ENCODE measurements around the gene MROH9. TPM values are rescaled to one million over a fixed set of nuclear protein-coding genes. Genes with fewer than 3 reads are reported as not detected.

MROH9 gene
- total and polyA plus RNA-seq, 2 of the 4 experiments (the other 2 are of a cell fraction) = not detected

DNA sequence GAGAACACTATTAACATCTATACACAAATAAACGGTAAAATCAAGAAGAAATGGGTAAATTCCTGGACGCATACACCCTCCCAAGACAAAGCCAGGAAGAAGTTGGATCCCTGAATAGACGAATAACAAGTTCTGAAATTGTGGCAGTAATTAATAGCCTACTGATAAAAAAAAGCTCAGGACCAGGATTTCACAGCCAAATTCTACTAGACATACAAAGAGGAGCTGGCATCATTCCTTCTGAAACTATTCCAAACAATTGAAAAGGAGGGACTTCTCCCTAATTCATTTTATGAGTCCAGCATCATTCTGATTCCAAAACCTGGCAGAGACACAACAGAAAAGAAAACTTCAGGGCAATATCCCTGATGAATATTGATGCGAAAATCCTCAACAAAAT lies 84.6 kb downstream of the MROH9 start:
- H2AK5ac ChIP-seq (ENCODE audit: low read depth, low read length) = no peak overlapping the region
- H3K4me2 ChIP-seq (ENCODE audit: low read depth, low read length) = no peak overlapping the region
- no peaks in the 10 kb centered on the region for H3K27me3 ChIP-seq (ENCODE audit: control insufficient read depth, insufficient read depth, low read length)
- CTCF ChIA-PET = no interaction called here
- H2BK5ac ChIP-seq (ENCODE audit: low read depth, low read length, poor library complexity, severe bottlenecking) = no peak overlapping the region
- H3K9me3 ChIP-seq (ENCODE audit: control insufficient read depth, insufficient read depth, low read length) = no peaks in the 10 kb centered on the region
- in situ Hi-C loops (cut with MboI; ENCODE audit: low sequenced_read_pairs) = no loop called here
- no peak overlapping the region for H3K27ac ChIP-seq (ENCODE audit: insufficient read depth, low read length)
- TF ChIP-seq, protein P1, sequence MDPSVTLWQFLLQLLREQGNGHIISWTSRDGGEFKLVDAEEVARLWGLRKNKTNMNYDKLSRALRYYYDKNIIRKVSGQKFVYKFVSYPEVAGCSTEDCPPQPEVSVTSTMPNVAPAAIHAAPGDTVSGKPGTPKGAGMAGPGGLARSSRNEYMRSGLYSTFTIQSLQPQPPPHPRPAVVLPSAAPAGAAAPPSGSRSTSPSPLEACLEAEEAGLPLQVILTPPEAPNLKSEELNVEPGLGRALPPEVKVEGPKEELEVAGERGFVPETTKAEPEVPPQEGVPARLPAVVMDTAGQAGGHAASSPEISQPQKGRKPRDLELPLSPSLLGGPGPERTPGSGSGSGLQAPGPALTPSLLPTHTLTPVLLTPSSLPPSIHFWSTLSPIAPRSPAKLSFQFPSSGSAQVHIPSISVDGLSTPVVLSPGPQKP (IDR thresholded peaks at IDR 0.05; ENCODE audit: borderline replicate concordance, low read depth, low read length) = no peak
- TF ChIP-seq BHLHE40 (IDR thresholded peaks at IDR 0.05; ENCODE audit: low read depth, low read length) (no peak), MAZ (IDR thresholded peaks at IDR 0.05; ENCODE audit: borderline replicate concordance, low read depth, low read length) (no peak), CHD1 (IDR thresholded peaks at IDR 0.05; ENCODE audit: low read depth, low read length) (no peak), RAD21 (IDR thresholded peaks at IDR 0.05; ENCODE audit: low read length) (no peak)
- TF ChIP-seq, protein P2, sequence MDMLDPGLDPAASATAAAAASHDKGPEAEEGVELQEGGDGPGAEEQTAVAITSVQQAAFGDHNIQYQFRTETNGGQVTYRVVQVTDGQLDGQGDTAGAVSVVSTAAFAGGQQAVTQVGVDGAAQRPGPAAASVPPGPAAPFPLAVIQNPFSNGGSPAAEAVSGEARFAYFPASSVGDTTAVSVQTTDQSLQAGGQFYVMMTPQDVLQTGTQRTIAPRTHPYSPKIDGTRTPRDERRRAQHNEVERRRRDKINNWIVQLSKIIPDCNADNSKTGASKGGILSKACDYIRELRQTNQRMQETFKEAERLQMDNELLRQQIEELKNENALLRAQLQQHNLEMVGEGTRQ (IDR thresholded peaks at IDR 0.05; ENCODE audit: low read depth, low read length) = no peak
- intact Hi-C loops (cut with micrococcal nuclease) = no loop called here
- H3K9me1 ChIP-seq (ENCODE audit: insufficient read depth, low read length) = no peaks in the 10 kb centered on the region
- 83% methylated on average over 1 of the region's 4 CpGs; no CpG with 5 or more reads in 1 of the 2 experiments for WGBS, 2 experiments (ENCODE audit: extremely low coverage in 2 of 2, insufficient read length in 1 of 2)
- H2BK15ac ChIP-seq (ENCODE audit: low read depth, low read length) = no peak overlapping the region
- H3K56ac ChIP-seq (ENCODE audit: extremely low read depth, insufficient read depth, low read length) = no peak overlapping the region
- no peaks in the 10 kb centered on the region for H3K79me1 ChIP-seq (ENCODE audit: low read depth in 1 of 2, low read length in 2 of 2)
- POLR2A ChIA-PET (ENCODE audit: unreplicated experiment) = interaction anchor here (0.6 kb wide), 1 partner anchor 179 kb away, joined by 3 read pairs; no protein-coding TSS in a partner anchor
- ATAC-seq (ENCODE audit: low read depth) (no peak), DNase-seq (no peak)
- H4K5ac ChIP-seq (ENCODE audit: low read depth, low read length) = no peak overlapping the region
- H2BK20ac ChIP-seq (ENCODE audit: low read depth, low read length) = no peak overlapping the region
- H4K20me1 ChIP-seq (ENCODE audit: insufficient read depth, low read length) = no peaks in the 10 kb centered on the region
- no peak overlapping the region for H2AFZ ChIP-seq (replicated peaks; ENCODE audit: low read length, poor library complexity)
- dilution Hi-C loops (cut with HindIII; ENCODE audit: low sequenced_read_pairs, unreplicated experiment) = no loop called here
- no peak overlapping the region for H3K14ac ChIP-seq (replicated peaks; ENCODE audit: low read depth, low read length)
- H4K91ac ChIP-seq (ENCODE audit: insufficient read depth, low read depth, low read length) = no peak overlapping the region
- H2AK9ac ChIP-seq (replicated peaks; ENCODE audit: low read depth, low read length, poor library complexity) = no peak overlapping the region
- no peaks in the 10 kb centered on the region for H3K36me3 ChIP-seq (ENCODE audit: control insufficient read depth, insufficient read depth, low read length)
- no peak overlapping the region for H3K4ac ChIP-seq (ENCODE audit: low read depth, low read length)
- no peak overlapping the region for H2BK120ac ChIP-seq (ENCODE audit: low read depth, low read length)
- no peak overlapping the region for H3K4me3 ChIP-seq (ENCODE audit: insufficient read depth, low read depth, low read length)
- BruUV-seq (replicated peaks) = no TSS peak
- no peak overlapping the region for H3K9ac ChIP-seq (ENCODE audit: low read depth, low read length)
- no peak overlapping the region for H3K23ac ChIP-seq (ENCODE audit: low read depth, low read length)
- no peak overlapping the region for H4K8ac ChIP-seq (ENCODE audit: low read depth in 2 of 2, low read length in 2 of 2)
- H3K18ac ChIP-seq (ENCODE audit: low read depth, low read length) = no peak overlapping the region
- H3K4me1 ChIP-seq (ENCODE audit: control insufficient read depth, insufficient read depth, low read length) = no peaks in the 10 kb centered on the region

All from IMR-90 (cell line).